Right lobe of liver (tissue), 6 donors: ENCODE data around the gene TENT5C. TPM values are rescaled to one million over a fixed set of nuclear protein-coding genes. Genes with fewer than 3 reads are reported as not detected.

Experiments used
- ATAC-seq, 4 donors: fragments of 200-7000 bp; cut with Tn5 transposase; one replicate each; pipeline ENCODE4 v1.9.1; 2020; ENCODE audit warnings: mild to moderate bottlenecking in 4 of 4, moderate library complexity in 4 of 4
- DNase-seq, 3 donors: peaks; one replicate each; pipeline ENCODE4 v3.0.0-alpha.2; 2020
- H3K27ac ChIP-seq, 3 donors: fragments of 200-600 bp; one replicate each; pipeline ENCODE4 v1.8.0; 2022
- H3K27me3 ChIP-seq, 2 donors: fragments of 200-600 bp; one replicate each; pipeline ENCODE4 v1.8.0; 2022
- H3K36me3 ChIP-seq, 4 donors: fragments of 200-600 bp; sonication (generic) in 1 of 4; one replicate each; pipeline versions ENCODE4 v1.5.1 to v1.8.0; 2017 to 2022; ENCODE audit warnings: control low read depth in 1 of 4
- H3K4me1 ChIP-seq, 4 donors: fragments of 200-600 bp; sonication (generic) in 1 of 4; one replicate each; pipeline versions ENCODE4 v1.5.1 to v1.8.0; 2017 to 2022; ENCODE audit warnings: control low read depth in 1 of 4
- H3K4me3 ChIP-seq, 3 donors: fragments of 200-600 bp; one replicate each; pipeline ENCODE4 v1.8.0; 2022
- H3K9me3 ChIP-seq, 4 donors: fragments of 200-600 bp; sonication (generic) in 1 of 4; one replicate each; pipeline versions ENCODE4 v1.5.1 to v1.8.0; 2017 to 2022; ENCODE audit warnings: control low read depth in 1 of 4
- POLR2A ChIP-seq: fragments of 450-650 bp; IDR thresholded peaks from one replicate; pipeline ENCODE4 v1.6.1; 2017; ENCODE audit warnings: antibody characterized with exemption, mild to moderate bottlenecking
- WGBS: methylation state at CpG from one replicate; pipeline ENCODE4 v1.1.6; 2018; ENCODE audit warnings: low coverage, low lambda C conversion rate; ENCODE audit not compliant: insufficient coverage; ENCODE audit errors: missing lambda C conversion rate; 5-methylcytosine and 5-hydroxymethylcytosine counted together
- intact Hi-C, 2 donors: fragments of 100-400 bp; cut with DNase I; formaldehyde crosslinking; loops; one replicate each; pipeline versions ENCODE4 v1.11.2 to v1.14.1; 2022
- total RNA-seq, 6 experiments: library from RNA; depleted of rRNA in 2 of 6; stranded (reverse); fragments of >200 nt in 2 of 6; fragmentation: NEBNext Ultra II Directional in 3 of 6; extraction: Animal tissue kit (Norgen Biotek cat#: 25700) in 3 of 6; gene quantifications; one replicate each; pipeline versions ENCODE4 v1.1.0 to v1.2.4, GENCODE V29; 2016 to 2023
- TF ChIP-seq, protein P1 (sequence below), 4 donors: fragments of 200-600 bp in 3 of 4; fragments of 450-650 bp in 1 of 4; IDR thresholded peaks; one replicate each; pipeline versions ENCODE4 v1.5.1 to v1.8.0; 2016 to 2022; ENCODE audit warnings: antibody characterized with exemption in 4 of 4, mild to moderate bottlenecking in 2 of 4
- donor health status: DM: no; HTN: yes; CAD: no.
- donor health status: DM: no; HTN: no; CAD: no.
- donor health status: DM: no; HTN: no; CAD: no.
- donor health status: DM: no; HTN: yes; CAD: no.
- donor health status: DM: no; HTN: yes; CAD: no.

TENT5C gene
- total RNA-seq, 6 experiments from 2014 or later: 2.3 to 13.7 (median 3.0) TPM

DNA sequence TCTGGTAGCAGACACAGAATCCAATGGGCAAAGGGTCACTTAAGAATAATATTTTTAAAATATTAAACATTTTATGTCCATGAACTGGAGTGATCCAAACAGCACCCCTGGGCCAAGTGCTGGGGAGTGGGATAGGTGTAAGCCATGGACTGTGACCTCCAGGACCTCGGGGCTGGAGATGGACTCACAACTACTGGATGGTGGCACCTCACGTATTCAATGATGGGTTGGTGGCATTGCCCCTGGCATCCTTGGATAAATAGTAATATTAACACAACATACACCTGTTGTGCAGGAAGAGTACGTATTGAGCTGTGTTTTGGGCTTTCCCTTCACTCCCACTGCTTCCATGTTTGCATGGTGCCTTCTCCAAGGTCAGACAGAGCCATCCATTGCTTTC is 39.3 kb upstream of the TENT5C start:
- Histone ChIP-seq H3K36me3 (no peaks in the 10 kb centered on the region), H3K9me3 (no peaks in the 10 kb centered on the region), H3K27ac (no peak overlapping the region), H3K4me3 (no peak overlapping the region), H3K27me3 (no peaks in the 10 kb centered on the region), H3K4me1 (peaks cover 0 to 12% (median 0%) of the 10 kb centered on the region in 4 donors)
- intact Hi-C loops: no loop called here
- TF ChIP-seq, protein P1, sequence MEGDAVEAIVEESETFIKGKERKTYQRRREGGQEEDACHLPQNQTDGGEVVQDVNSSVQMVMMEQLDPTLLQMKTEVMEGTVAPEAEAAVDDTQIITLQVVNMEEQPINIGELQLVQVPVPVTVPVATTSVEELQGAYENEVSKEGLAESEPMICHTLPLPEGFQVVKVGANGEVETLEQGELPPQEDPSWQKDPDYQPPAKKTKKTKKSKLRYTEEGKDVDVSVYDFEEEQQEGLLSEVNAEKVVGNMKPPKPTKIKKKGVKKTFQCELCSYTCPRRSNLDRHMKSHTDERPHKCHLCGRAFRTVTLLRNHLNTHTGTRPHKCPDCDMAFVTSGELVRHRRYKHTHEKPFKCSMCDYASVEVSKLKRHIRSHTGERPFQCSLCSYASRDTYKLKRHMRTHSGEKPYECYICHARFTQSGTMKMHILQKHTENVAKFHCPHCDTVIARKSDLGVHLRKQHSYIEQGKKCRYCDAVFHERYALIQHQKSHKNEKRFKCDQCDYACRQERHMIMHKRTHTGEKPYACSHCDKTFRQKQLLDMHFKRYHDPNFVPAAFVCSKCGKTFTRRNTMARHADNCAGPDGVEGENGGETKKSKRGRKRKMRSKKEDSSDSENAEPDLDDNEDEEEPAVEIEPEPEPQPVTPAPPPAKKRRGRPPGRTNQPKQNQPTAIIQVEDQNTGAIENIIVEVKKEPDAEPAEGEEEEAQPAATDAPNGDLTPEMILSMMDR (IDR thresholded peaks at IDR 0.05): no peak
- no peak for TF ChIP-seq POLR2A
- no peak for ATAC-seq
- WGBS: 72% methylated on average over 2 of the region's 3 CpGs
- no peak for DNase-seq

DNA sequence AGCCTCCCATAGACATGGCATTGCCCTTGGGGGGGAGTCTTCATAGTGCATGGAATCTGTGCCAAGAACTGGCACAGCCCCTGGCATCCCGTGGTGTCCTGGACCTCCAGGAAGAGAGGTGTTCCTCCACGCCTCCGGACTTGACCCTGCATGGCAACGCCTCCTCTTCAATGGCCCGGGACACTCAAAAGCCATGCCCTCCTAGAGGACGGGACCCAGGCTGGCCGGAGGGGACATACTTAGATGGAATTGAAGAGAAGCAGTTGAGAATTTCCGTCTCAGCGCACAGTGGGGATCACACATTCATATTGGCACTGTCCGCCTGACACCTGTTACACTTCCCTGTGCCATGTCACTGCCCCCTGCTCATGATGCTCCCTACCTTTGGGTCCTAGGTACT is 38.4 kb upstream of the TENT5C start:
- no peaks in the 10 kb centered on the region for H3K9me3 ChIP-seq
- DNase-seq (no peak), ATAC-seq (no peak)
- no peaks in the 10 kb centered on the region for H3K27me3 ChIP-seq
- H3K36me3 ChIP-seq: no peaks in the 10 kb centered on the region
- peaks cover 0 to 10% (median 0%) of the 10 kb centered on the region in 4 donors for H3K4me1 ChIP-seq
- intact Hi-C loops: no loop called here
- H3K27ac ChIP-seq: no peak overlapping the region
- WGBS: no CpG with 5 or more reads among the region's 10 CpGs
- no peak overlapping the region for H3K4me3 ChIP-seq
- no peak for TF ChIP-seq POLR2A
- TF ChIP-seq, protein P1 (IDR thresholded peaks at IDR 0.05): no peak

DNA sequence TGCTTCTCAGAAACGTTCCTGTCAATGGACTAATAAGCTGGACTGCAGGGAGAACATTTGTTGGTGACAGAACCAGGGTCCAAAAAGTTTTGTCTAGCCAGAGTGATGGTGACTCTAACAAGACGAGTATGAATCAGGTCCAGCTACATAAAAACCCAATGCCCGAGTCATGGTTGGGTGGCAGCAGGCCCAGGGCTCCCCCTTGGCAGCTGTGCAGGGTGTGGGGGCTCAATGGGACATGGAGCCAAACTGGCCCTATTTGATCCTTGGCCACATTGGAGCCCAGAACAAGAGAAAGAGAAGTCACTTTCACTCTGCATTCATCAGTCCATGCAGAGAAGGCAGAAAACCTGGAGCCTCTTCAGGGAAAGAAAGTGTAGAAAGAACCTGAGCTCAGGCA is 37.9 kb upstream of the TENT5C start:
- Histone ChIP-seq H3K27me3 (no peaks in the 10 kb centered on the region), H3K4me3 (no peak overlapping the region), H3K27ac (no peak overlapping the region), H3K4me1 (peaks cover 0 to 5% (median 0%) of the 10 kb centered on the region in 4 donors), H3K9me3 (no peaks in the 10 kb centered on the region), H3K36me3 (no peaks in the 10 kb centered on the region)
- DNase-seq: no peak
- intact Hi-C loops: no loop called here
- ATAC-seq: no peak
- TF ChIP-seq, protein P1 (IDR thresholded peaks at IDR 0.05): no peak
- no peak for TF ChIP-seq POLR2A
- WGBS: 80% methylated on average over 2 of the region's 3 CpGs

DNA sequence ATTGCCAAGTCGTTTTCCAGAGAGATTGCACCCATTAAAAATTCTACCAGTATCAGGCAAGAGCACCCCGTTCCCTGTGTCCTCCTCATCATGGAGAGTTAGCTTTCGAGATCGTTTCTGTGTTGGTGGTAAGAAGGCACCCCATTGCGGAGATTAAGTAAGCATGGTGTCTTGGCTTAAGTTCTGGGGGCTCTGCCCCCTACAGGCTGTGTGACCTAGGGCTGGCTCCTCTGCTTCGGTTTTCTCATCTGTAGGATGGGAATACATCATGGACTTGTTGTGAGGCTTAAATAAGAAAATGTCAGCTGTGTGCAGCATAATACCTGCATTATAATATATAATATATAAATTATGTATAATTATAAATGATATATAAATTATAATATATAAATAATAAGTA is 36.8 kb upstream of the TENT5C start:
- no peaks in the 10 kb centered on the region for H3K4me1 ChIP-seq
- TF ChIP-seq, protein P1 (IDR thresholded peaks at IDR 0.05): no peak
- TF ChIP-seq POLR2A: no peak
- intact Hi-C loops: no loop called here
- no peaks in the 10 kb centered on the region for H3K36me3 ChIP-seq
- no peak overlapping the region for H3K27ac ChIP-seq
- 81% methylated on average over 6 of the region's 6 CpGs for WGBS
- DNase-seq: no peak
- ATAC-seq: no peak
- H3K9me3 ChIP-seq: no peaks in the 10 kb centered on the region
- no peak overlapping the region for H3K4me3 ChIP-seq
- H3K27me3 ChIP-seq: no peaks in the 10 kb centered on the region

DNA sequence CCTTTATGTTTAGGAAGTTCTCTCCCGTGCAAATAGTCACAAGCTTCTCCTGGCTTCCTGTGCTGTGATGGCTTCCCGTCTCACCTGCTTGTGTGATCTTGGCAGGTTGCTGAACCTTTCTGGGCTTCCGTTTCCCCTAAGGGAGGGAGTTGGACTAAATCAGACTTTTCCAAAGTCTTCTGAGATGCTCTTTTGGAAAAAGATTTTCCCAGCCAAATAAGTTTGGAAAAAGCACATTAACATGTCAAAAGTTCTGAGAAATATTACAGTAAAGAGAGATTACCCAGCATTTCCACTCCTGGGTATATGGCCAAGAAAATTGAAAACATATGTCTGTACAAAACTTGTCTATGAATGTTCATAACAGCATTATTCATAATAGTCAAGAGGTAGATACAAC is 36.0 kb upstream of the TENT5C start:
- Histone ChIP-seq H3K27ac (no peak overlapping the region), H3K4me3 (no peak overlapping the region), H3K27me3 (no peaks in the 10 kb centered on the region), H3K36me3 (no peaks in the 10 kb centered on the region), H3K4me1 (no peaks in the 10 kb centered on the region), H3K9me3 (no peaks in the 10 kb centered on the region)
- no peak for TF ChIP-seq POLR2A
- TF ChIP-seq, protein P1 (IDR thresholded peaks at IDR 0.05): no peak
- intact Hi-C loops: no loop called here
- DNase-seq: no peak
- 33% methylated on average over 3 of the region's 3 CpGs for WGBS
- no peak for ATAC-seq
